ENCODE data around the gene CDHR1. TPM values are rescaled to one million over a fixed set of nuclear protein-coding genes. Genes with fewer than 3 reads are reported as not detected.
"Not testable (repeated sequence)": the region's sequence is repeated elsewhere in the genome, so short reads cannot be mapped to it uniquely, and the experiment has no call there.

CDHR1 gene
- total RNA-seq, 4 donors from 2014 or later = 106 to 398 (median 143) TPM

DNA sequence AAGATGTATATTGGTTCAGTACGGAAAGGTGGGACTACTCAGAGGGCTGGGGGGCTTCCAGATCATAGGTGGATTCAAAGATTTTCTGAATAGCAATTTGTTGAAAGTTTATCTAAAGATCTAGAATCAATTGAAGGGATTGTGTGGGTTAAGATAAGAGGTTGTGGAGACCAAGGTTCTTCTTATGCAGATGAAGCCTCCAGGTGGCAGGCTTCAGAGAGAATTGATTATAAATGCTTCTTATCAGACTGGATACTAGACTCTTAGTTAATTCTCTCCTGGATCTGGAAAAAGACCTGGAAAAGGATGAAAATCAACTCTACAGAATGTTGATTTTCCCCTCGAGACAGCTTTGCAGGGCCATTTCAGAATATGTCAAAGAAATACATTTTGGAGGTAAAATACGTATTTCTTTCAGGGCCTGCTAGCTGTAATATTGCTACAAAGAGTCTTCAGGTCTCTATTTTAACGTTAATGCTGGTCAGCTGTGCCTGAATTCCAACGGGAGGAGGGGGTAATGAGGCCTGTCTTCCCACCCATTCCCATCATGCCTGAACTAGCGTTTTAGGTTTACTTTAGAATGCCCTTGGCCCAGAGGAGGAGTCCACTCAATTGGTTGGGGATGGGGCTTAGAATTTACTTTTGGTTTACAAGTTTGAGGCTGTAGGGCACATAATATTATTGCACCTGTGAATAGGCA, 33.5 kb upstream of the CDHR1 start:
- no peak for TF ChIP-seq EP300 (IDR thresholded peaks at IDR 0.05)
- TF ChIP-seq POLR2AphosphoS5 (IDR thresholded peaks at IDR 0.05) = no peak
- TF ChIP-seq, protein P1, sequence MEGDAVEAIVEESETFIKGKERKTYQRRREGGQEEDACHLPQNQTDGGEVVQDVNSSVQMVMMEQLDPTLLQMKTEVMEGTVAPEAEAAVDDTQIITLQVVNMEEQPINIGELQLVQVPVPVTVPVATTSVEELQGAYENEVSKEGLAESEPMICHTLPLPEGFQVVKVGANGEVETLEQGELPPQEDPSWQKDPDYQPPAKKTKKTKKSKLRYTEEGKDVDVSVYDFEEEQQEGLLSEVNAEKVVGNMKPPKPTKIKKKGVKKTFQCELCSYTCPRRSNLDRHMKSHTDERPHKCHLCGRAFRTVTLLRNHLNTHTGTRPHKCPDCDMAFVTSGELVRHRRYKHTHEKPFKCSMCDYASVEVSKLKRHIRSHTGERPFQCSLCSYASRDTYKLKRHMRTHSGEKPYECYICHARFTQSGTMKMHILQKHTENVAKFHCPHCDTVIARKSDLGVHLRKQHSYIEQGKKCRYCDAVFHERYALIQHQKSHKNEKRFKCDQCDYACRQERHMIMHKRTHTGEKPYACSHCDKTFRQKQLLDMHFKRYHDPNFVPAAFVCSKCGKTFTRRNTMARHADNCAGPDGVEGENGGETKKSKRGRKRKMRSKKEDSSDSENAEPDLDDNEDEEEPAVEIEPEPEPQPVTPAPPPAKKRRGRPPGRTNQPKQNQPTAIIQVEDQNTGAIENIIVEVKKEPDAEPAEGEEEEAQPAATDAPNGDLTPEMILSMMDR (IDR thresholded peaks at IDR 0.05) = no peak
- TF ChIP-seq POLR2A (IDR thresholded peaks at IDR 0.05) = no peak
- H3K36me3 ChIP-seq = no peaks in the 10 kb centered on the region
- no peaks in the 10 kb centered on the region for H3K9me3 ChIP-seq
- no peak overlapping the region for H3K27ac ChIP-seq
- H3K4me1 ChIP-seq = peaks cover 6% of the 10 kb centered on the region
- no peak overlapping the region for H3K4me3 ChIP-seq
- 60% methylated on average over 6 of the region's 6 CpGs for WGBS
- no peaks in the 10 kb centered on the region for H3K27me3 ChIP-seq
- no peak for DNase-seq (ENCODE audit: low spot score in 2 of 2)

- TF ChIP-seq POLR2A (IDR thresholded peaks at IDR 0.05) = no peak
- TF ChIP-seq, protein P1 (IDR thresholded peaks at IDR 0.05) = no peak
- no peak for TF ChIP-seq EP300 (IDR thresholded peaks at IDR 0.05)
- no peak for TF ChIP-seq POLR2AphosphoS5 (IDR thresholded peaks at IDR 0.05)
- H3K4me1 ChIP-seq = peaks cover 6% of the 10 kb centered on the region
- no peaks in the 10 kb centered on the region for H3K36me3 ChIP-seq
- H3K4me3 ChIP-seq = no peak overlapping the region
- H3K27me3 ChIP-seq = no peaks in the 10 kb centered on the region
- 23% methylated on average over 2 of the region's 2 CpGs for WGBS
- DNase-seq (ENCODE audit: low spot score in 2 of 2) = no peak
- no peak overlapping the region for H3K27ac ChIP-seq
- H3K9me3 ChIP-seq = no peaks in the 10 kb centered on the region
These were observed 30.3 kb upstream of the CDHR1 start for GRCh38 chr10:84163996-84164395.

DNA sequence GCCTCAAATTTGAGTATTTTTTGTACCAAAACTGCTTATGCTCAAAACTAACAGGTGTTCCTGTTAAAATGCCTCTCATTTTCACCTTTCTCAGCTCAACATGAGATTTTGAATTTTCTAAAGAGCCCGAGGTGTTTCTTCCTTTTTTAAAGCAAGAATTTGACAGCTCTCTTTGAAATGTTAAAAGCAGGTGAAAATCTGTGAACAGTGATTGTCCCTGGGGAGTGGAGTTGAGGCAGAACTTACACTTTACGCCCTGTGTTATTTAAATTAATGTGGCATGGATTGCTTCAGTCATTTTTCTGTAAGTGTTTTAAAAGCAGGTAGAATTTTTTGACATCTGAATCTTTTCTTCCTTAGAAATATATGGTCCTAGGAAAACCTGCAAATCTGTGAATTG, 29.9 kb upstream of the CDHR1 start:
- TF ChIP-seq, protein P1 (IDR thresholded peaks at IDR 0.05) = no peak
- TF ChIP-seq EP300 (IDR thresholded peaks at IDR 0.05) = no peak
- TF ChIP-seq POLR2A (IDR thresholded peaks at IDR 0.05) = no peak
- TF ChIP-seq POLR2AphosphoS5 (IDR thresholded peaks at IDR 0.05) = no peak
- Histone ChIP-seq H3K36me3 (no peaks in the 10 kb centered on the region), H3K9me3 (no peaks in the 10 kb centered on the region), H3K4me3 (no peak overlapping the region), H3K27ac (no peak overlapping the region), H3K4me1 (peaks cover 6% of the 10 kb centered on the region), H3K27me3 (no peaks in the 10 kb centered on the region)
- no peak for DNase-seq (ENCODE audit: low spot score in 2 of 2)
- WGBS = 25% methylated on average over 2 of the region's 2 CpGs

DNA sequence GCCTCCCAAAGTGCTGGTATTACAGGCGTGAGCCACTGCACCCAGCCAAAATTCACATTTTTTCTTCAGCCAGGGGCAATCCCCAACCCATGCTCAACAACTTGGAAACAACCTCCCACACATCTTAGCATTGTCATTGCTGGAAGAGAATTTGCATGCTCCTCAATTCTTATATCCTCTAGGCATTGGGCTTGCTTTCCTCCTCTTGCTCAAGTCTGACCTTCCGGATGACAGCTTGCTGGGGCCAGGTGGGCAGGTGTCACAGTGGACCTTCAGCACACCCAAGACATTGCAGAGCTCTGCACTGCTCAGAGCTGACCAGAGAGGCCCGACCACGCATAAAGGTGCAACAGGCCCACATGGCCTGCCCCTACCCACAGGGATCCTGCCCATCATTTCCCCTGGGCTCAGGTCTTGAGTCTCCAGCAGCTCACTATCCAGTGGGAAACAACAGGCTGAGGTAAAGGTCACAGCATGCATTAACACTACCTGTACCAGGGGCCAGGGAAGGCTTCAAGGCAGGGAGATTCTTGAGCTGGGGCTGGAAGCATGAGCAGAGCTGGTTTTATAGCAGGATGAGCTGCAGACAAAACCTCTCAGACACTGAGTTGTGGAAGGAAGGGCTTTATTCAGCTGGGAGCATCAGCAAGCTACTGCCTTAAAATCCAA, 27.6 kb upstream of the CDHR1 start:
- 91% methylated on average over 4 of the region's 4 CpGs for WGBS
- H3K27ac ChIP-seq = no peak overlapping the region
- no peaks in the 10 kb centered on the region for H3K27me3 ChIP-seq
- H3K9me3 ChIP-seq = no peaks in the 10 kb centered on the region
- TF ChIP-seq, protein P1 (IDR thresholded peaks at IDR 0.05) = no peak
- no peak for TF ChIP-seq POLR2A (IDR thresholded peaks at IDR 0.05)
- TF ChIP-seq POLR2AphosphoS5 (IDR thresholded peaks at IDR 0.05) = no peak
- no peak for TF ChIP-seq EP300 (IDR thresholded peaks at IDR 0.05)
- peaks cover 6% of the 10 kb centered on the region for H3K4me1 ChIP-seq
- no peak for DNase-seq (ENCODE audit: low spot score in 2 of 2)
- no peaks in the 10 kb centered on the region for H3K36me3 ChIP-seq
- H3K4me3 ChIP-seq = no peak overlapping the region

DNA sequence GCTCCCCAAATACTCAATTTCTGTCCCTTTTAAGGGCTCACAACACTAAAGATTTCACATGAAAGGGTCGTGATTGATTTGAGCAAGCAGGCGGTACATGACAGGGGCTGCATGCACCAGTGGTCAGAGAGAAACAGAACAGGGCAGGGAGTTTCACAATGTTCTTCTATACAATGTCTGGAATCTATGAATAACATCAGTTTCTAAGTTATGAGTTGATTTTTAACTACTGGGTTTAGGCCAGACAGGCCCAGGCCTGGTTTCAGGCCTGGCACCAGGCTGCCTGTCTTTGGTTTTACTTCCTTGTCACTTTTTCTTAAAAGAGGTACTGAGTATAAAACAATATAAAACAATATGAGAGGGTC, 27.1 kb upstream of the CDHR1 start:
- not testable (repeated sequence) for H3K27ac ChIP-seq; H3K9me3 ChIP-seq; DNase-seq (ENCODE audit: low spot score in 2 of 2); H3K4me3 ChIP-seq; H3K4me1 ChIP-seq; H3K36me3 ChIP-seq; H3K27me3 ChIP-seq
- WGBS = 91% methylated on average over 2 of the region's 2 CpGs

DNA sequence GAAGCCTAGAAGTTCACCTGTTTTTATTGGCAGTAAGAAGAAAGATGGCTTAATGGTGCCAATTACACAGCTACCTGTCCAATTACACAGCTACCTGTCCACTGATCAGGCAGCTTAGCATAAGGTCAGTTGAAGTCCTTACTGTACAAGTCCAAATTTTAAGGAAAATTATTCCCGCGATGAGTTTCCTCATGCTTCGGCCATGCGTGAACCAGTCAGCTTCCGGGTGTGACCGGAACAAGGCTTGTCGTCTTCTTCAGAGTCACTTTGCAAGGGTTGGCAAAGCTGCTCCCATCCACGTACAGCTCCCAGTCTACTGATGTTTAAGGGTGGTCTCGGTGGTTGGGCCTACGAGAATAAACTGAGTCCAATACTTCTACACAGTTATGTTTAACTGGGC, 26.0 kb upstream of the CDHR1 start:
- not testable (repeated sequence) for DNase-seq (ENCODE audit: low spot score in 2 of 2); H3K4me3 ChIP-seq; H3K9me3 ChIP-seq; H3K36me3 ChIP-seq; H3K27ac ChIP-seq; H3K4me1 ChIP-seq; H3K27me3 ChIP-seq
- 96% methylated on average over 10 of the region's 10 CpGs for WGBS

GRCh38 chr10:84171237-84171636, 23.1 kb upstream of the CDHR1 start:
- H3K36me3 ChIP-seq; H3K27ac ChIP-seq; H3K4me1 ChIP-seq; H3K27me3 ChIP-seq; DNase-seq (ENCODE audit: low spot score in 2 of 2); H3K9me3 ChIP-seq; H3K4me3 ChIP-seq: not testable (repeated sequence)
- 70% methylated on average over 2 of the region's 2 CpGs for WGBS

GRCh38 chr10:84171700-84172466, 22.5 kb upstream of the CDHR1 start:
- H3K4me3 ChIP-seq; DNase-seq (ENCODE audit: low spot score in 2 of 2); H3K27ac ChIP-seq; H3K36me3 ChIP-seq; H3K4me1 ChIP-seq; H3K27me3 ChIP-seq; H3K9me3 ChIP-seq: not testable (repeated sequence)
- 67% methylated on average over 21 of the region's 21 CpGs for WGBS
